Tibial artery (tissue), 4 donors: ENCODE data around the gene LHFPL2.

Source experiments
- DNase-seq, 2 donors: peaks; one replicate each; pipeline ENCODE4 v3.0.0-alpha.2; 2019
- H3K27ac ChIP-seq, 2 donors: fragments of 200-600 bp; sonication (generic) in 1 of 2; 1 replicate in 1 of 2; 2 replicates in 1 of 2; pipeline ENCODE4 v1.5.1; 2018 to 2019; ENCODE audit warnings: mild to moderate bottlenecking in 1 of 2
- H3K27me3 ChIP-seq, 2 donors: fragments of 200-600 bp; sonication (generic) in 1 of 2; one replicate each; pipeline versions ENCODE4 v1.5.1 to v1.6.0; 2016 to 2019
- H3K36me3 ChIP-seq, 3 donors: fragments of 200-600 bp; sonication (generic) in 2 of 3; one replicate each; pipeline ENCODE4 v1.5.1; 2016 to 2019; ENCODE audit warnings: mild to moderate bottlenecking in 2 of 3
- H3K4me1 ChIP-seq, 4 donors: fragments of 200-600 bp; sonication (generic) in 2 of 4; 1 replicate in 3 of 4; 2 replicates in 1 of 4; pipeline ENCODE4 v1.5.1; 2016 to 2019
- H3K4me3 ChIP-seq, 2 donors: fragments of 200-600 bp; sonication (generic) in 1 of 2; 1 replicate in 1 of 2; 2 replicates in 1 of 2; pipeline ENCODE4 v1.5.1; 2018 to 2019; ENCODE audit warnings: mild to moderate bottlenecking in 2 of 2
- H3K9me3 ChIP-seq, 3 donors: fragments of 200-600 bp; sonication (generic) in 1 of 3; one replicate each; pipeline ENCODE4 v1.5.1; 2016 to 2019
- CTCF ChIP-seq, 2 experiments: fragments of 200-600 bp in 1 of 2; fragments of 450-650 bp in 1 of 2; IDR thresholded peaks; one replicate each; pipeline ENCODE4 v1.5.1; 2017 to 2019; ENCODE audit warnings: antibody characterized with exemption in 2 of 2, mild to moderate bottlenecking in 1 of 2, moderate library complexity in 1 of 2
- intact Hi-C: fragments of 100-400 bp; cut with DNase I; formaldehyde crosslinking; loops from one replicate; pipeline ENCODE4 v1.15.0; 2023; ENCODE audit warnings: low total_unique reads

LHFPL2 gene

GRCh38 chr5:78573318-78573717 is 75.3 kb downstream of the LHFPL2 start:
- Histone ChIP-seq H3K27ac (no peak overlapping the region), H3K4me1 (peaks cover 0 to 69% (median 39%) of the 10 kb centered on the region in 4 donors), H3K36me3 (no peaks in the 10 kb centered on the region), H3K4me3 (no peak overlapping the region), H3K9me3 (no peaks in the 10 kb centered on the region), H3K27me3 (no peaks in the 10 kb centered on the region)
- TF ChIP-seq CTCF (IDR thresholded peaks at IDR 0.05), result no peak
- intact Hi-C loops, result no loop called here
- no peak for DNase-seq

GRCh38 chr5:78570646-78571045 is 77.9 kb downstream of the LHFPL2 start:
- Histone ChIP-seq H3K9me3 (no peaks in the 10 kb centered on the region), H3K4me3 (no peak overlapping the region), H3K27ac (no peak overlapping the region), H3K27me3 (no peaks in the 10 kb centered on the region), H3K4me1 (peaks cover 0 to 67% (median 36%) of the 10 kb centered on the region in 4 donors), H3K36me3 (no peaks in the 10 kb centered on the region)
- DNase-seq, result no peak
- intact Hi-C loops, result no loop called here
- no peak for TF ChIP-seq CTCF (IDR thresholded peaks at IDR 0.05)

GRCh38 chr5:78569441-78569840 is 79.1 kb downstream of the LHFPL2 start:
- peak; percentile 71 to 76 for DNase-seq
- H3K4me1 ChIP-seq, result peaks cover 0 to 56% (median 30%) of the 10 kb centered on the region in 4 donors

GRCh38 chr5:78568676-78569075 is 79.9 kb downstream of the LHFPL2 start:
- Histone ChIP-seq H3K4me1 (peaks cover 0 to 49% (median 23%) of the 10 kb centered on the region in 4 donors), H3K4me3 (no peak overlapping the region), H3K36me3 (peaks cover 4 to 9% (median 7%) of the 10 kb centered on the region in 3 donors), H3K27me3 (no peaks in the 10 kb centered on the region), H3K9me3 (no peaks in the 10 kb centered on the region), H3K27ac (no peak overlapping the region)
- intact Hi-C loops, result no loop called here
- no peak for DNase-seq
- TF ChIP-seq CTCF (IDR thresholded peaks at IDR 0.05), result no peak

More at GRCh38 chr5:78569441-78569840, 79.1 kb downstream of the LHFPL2 start:
- no peak for TF ChIP-seq CTCF (IDR thresholded peaks at IDR 0.05)
- Histone ChIP-seq H3K27me3 (no peaks in the 10 kb centered on the region), H3K9me3 (no peaks in the 10 kb centered on the region), H3K27ac (no peak overlapping the region), H3K4me3 (no peak overlapping the region), H3K36me3 (peaks cover 0 to 1% (median 0%) of the 10 kb centered on the region in 3 donors)
- intact Hi-C loops, result no loop called here

- Histone ChIP-seq H3K4me1 (peaks cover 0 to 44% (median 21%) of the 10 kb centered on the region in 4 donors), H3K9me3 (no peaks in the 10 kb centered on the region), H3K27me3 (no peaks in the 10 kb centered on the region), H3K27ac (no peak overlapping the region), H3K36me3 (peaks cover 6 to 13% (median 9%) of the 10 kb centered on the region in 3 donors), H3K4me3 (no peak overlapping the region)
- intact Hi-C loops, result no loop called here
- no peak for TF ChIP-seq CTCF (IDR thresholded peaks at IDR 0.05)
- no peak for DNase-seq
These were observed 80.4 kb downstream of the LHFPL2 start for GRCh38 chr5:78568212-78568611.

GRCh38 chr5:78567617-78568016 is 81.0 kb downstream of the LHFPL2 start:
- Histone ChIP-seq H3K27ac (peak overlapping the region; percentile 12 to 13), H3K4me1 (peaks cover 0 to 38% (median 18%) of the 10 kb centered on the region in 4 donors), H3K27me3 (no peaks in the 10 kb centered on the region), H3K9me3 (no peaks in the 10 kb centered on the region), H3K36me3 (peaks cover 6 to 14% (median 9%) of the 10 kb centered on the region in 3 donors), H3K4me3 (no peak overlapping the region)
- no peak for TF ChIP-seq CTCF (IDR thresholded peaks at IDR 0.05)
- DNase-seq, result no peak
- intact Hi-C loops, result no loop called here
